ENCODE measurements around the gene AGER. TPM values are rescaled to one million over a fixed set of nuclear protein-coding genes. Genes with fewer than 3 reads are reported as not detected.

AGER gene
- total RNA-seq, 1 experiment from 2014 or later: 14.3 TPM

DNA sequence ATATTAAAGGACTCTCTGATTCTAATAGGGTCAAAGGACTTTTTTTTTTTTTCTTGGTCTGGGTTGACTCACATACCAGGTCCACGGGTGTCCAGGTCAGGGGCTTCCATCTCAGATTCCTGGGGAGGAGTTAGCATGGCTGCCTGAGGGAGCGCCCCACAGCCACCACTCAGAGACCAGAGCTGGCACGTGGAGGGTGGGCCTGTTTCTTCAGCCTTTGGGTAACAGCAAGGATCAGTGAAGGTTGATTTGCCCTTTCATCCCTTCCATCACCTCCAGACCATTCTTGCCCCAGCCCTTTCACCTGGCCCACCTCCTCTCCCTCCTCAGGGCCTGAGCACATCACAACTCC is 14.3 kb upstream of the AGER start:
- no CpG with 5 or more reads among the region's 3 CpGs for WGBS (ENCODE audit: extremely low coverage, insufficient read length, low lambda C conversion rate)
- H3K4me3 Mint-ChIP-seq: no peak overlapping the region; a peak in 1 of 5 replicates
- Histone ChIP-seq H3K9me3 (ENCODE audit: control insufficient read depth, low read depth, low read length) (no peaks in the 10 kb centered on the region), H3K4ac (ENCODE audit: low read depth, low read length) (no peak overlapping the region), H2AK5ac (ENCODE audit: insufficient read length, low read length) (no peak overlapping the region), H3K18ac (ENCODE audit: insufficient read length, low read depth, low read length) (no peak overlapping the region), H3K27me3 (ENCODE audit: insufficient read depth, low read length) (no peaks in the 10 kb centered on the region), H4K5ac (ENCODE audit: insufficient read length, low read depth, low read length) (no peak overlapping the region), H3K14ac (ENCODE audit: insufficient read depth, low read length) (no peak overlapping the region), H3K79me2 (ENCODE audit: insufficient read depth, low read length) (no peaks in the 10 kb centered on the region), H2BK15ac (ENCODE audit: low read depth, low read length) (no peak overlapping the region), H3K4me2 (ENCODE audit: insufficient read depth, insufficient read length, low read length) (no peak overlapping the region), H3K9ac (ENCODE audit: extremely low read depth, insufficient read length, low read length) (no peak overlapping the region), H4K8ac (replicated peaks; ENCODE audit: insufficient read length, low read depth, low read length) (no peak overlapping the region), H3K23ac (ENCODE audit: insufficient read length, low read depth, low read length) (no peak overlapping the region), H3K4me1 (ENCODE audit: insufficient read depth, low read length) (peaks cover 3% of the 10 kb centered on the region), H4K20me1 (ENCODE audit: control insufficient read depth, insufficient read depth, insufficient read length) (no peaks in the 10 kb centered on the region), H2BK12ac (ENCODE audit: insufficient read length, low read depth, low read length) (no peak overlapping the region), H2BK20ac (ENCODE audit: low read depth, low read length, poor library complexity, severe bottlenecking) (no peak overlapping the region), H2AFZ (ENCODE audit: low read length) (no peak overlapping the region), H3K27ac (ENCODE audit: insufficient read length, low read depth, low read length) (no peak overlapping the region), H3K23me2 (ENCODE audit: insufficient read length, low read depth, low read length, poor library complexity, severe bottlenecking) (peaks cover 9% of the 10 kb centered on the region), H4K91ac (ENCODE audit: insufficient read length, low read depth, low read length) (no peak overlapping the region), H3K56ac (ENCODE audit: insufficient read length, low read depth, low read length) (no peak overlapping the region), H3T11ph (ENCODE audit: low read length) (no peak overlapping the region), H2BK120ac (ENCODE audit: low read depth, low read length, poor library complexity, severe bottlenecking) (no peak overlapping the region), H3K79me1 (ENCODE audit: insufficient read depth, low read depth, low read length, poor library complexity, severe bottlenecking) (no peaks in the 10 kb centered on the region), H2BK5ac (ENCODE audit: insufficient read length, low read length) (no peak overlapping the region)
- TF ChIP-seq, protein P1, sequence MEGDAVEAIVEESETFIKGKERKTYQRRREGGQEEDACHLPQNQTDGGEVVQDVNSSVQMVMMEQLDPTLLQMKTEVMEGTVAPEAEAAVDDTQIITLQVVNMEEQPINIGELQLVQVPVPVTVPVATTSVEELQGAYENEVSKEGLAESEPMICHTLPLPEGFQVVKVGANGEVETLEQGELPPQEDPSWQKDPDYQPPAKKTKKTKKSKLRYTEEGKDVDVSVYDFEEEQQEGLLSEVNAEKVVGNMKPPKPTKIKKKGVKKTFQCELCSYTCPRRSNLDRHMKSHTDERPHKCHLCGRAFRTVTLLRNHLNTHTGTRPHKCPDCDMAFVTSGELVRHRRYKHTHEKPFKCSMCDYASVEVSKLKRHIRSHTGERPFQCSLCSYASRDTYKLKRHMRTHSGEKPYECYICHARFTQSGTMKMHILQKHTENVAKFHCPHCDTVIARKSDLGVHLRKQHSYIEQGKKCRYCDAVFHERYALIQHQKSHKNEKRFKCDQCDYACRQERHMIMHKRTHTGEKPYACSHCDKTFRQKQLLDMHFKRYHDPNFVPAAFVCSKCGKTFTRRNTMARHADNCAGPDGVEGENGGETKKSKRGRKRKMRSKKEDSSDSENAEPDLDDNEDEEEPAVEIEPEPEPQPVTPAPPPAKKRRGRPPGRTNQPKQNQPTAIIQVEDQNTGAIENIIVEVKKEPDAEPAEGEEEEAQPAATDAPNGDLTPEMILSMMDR (conservative IDR thresholded peaks at IDR 0.05): no peak
- no peak overlapping the region for H3K27ac Mint-ChIP-seq
- no peaks in the 10 kb centered on the region for H3K36me3 Mint-ChIP-seq (ENCODE audit: insufficient read depth in 1 of 3, low read depth in 3 of 3)
- DNase-seq: no peak
- H3K27me3 Mint-ChIP-seq (ENCODE audit: low read depth): no peaks in the 10 kb centered on the region
- peaks cover 23 to 26% of the 10 kb centered on the region in 2 experiments for H3K4me1 Mint-ChIP-seq
- H3K9me3 Mint-ChIP-seq: no peaks in the 10 kb centered on the region
